SK-N-SH treated with all-trans-retinoic acid at 6 μM for 48 hours (cell line): ENCODE results near the gene MT2A.

Experiments
- ARNTL ChIP-seq: fragments of 450-650 bp; formaldehyde crosslinking; IDR thresholded peaks from 2 replicates; pipeline ENCODE4 v1.5.0; 2020; ENCODE audit warnings: low read depth, mild to moderate bottlenecking, moderate library complexity, borderline replicate concordance
- CSDC2 ChIP-seq: fragments of 250-450 bp; sonication (Bioruptor Pico); IDR thresholded peaks from 2 replicates; pipeline ENCODE4 v1.5.0; 2020; ENCODE audit warnings: mild to moderate bottlenecking, moderate library complexity
- CSRNP3 ChIP-seq: fragments of 250-450 bp; sonication (Bioruptor Pico); IDR thresholded peaks from 2 replicates; pipeline ENCODE4 v1.5.1; 2021; ENCODE audit warnings: mild to moderate bottlenecking, moderate library complexity
- GLIS3 ChIP-seq: fragments of 250-450 bp; sonication (Bioruptor Pico); IDR thresholded peaks from 2 replicates; pipeline ENCODE4 v1.5.0; 2020; ENCODE audit warnings: mild to moderate bottlenecking, moderate library complexity
- ISL1 ChIP-seq: fragments of 250-450 bp; sonication (Bioruptor Pico); IDR thresholded peaks from 2 replicates; pipeline ENCODE4 v2.1.2; 2022; ENCODE audit warnings: mild to moderate bottlenecking, moderate library complexity
- OSR1 ChIP-seq: fragments of 250-450 bp; sonication (Bioruptor Pico); IDR thresholded peaks from 2 replicates; pipeline ENCODE4 v1.8.0; 2022; ENCODE audit warnings: moderate library complexity, mild to moderate bottlenecking, inconsistent platforms
- RARB ChIP-seq: fragments of 250-450 bp; sonication (Bioruptor Pico); IDR thresholded peaks from 2 replicates; pipeline ENCODE4 v1.8.0; 2021; ENCODE audit warnings: mild to moderate bottlenecking, moderate library complexity
- TCF4 ChIP-seq: fragments of 250-450 bp; sonication (Bioruptor Pico); IDR thresholded peaks from 2 replicates; pipeline ENCODE4 v1.8.0; 2021; ENCODE audit warnings: mild to moderate bottlenecking, moderate library complexity, borderline replicate concordance
- TOX ChIP-seq: fragments of 250-450 bp; sonication (Bioruptor Pico); IDR thresholded peaks from 2 replicates; pipeline ENCODE4 v1.8.0; 2021; ENCODE audit warnings: mild to moderate bottlenecking, moderate library complexity, borderline replicate concordance
- TSHZ2 ChIP-seq: fragments of 250-450 bp; sonication (Bioruptor Pico); IDR thresholded peaks from 2 replicates; pipeline ENCODE4 v1.5.0; 2020; ENCODE audit warnings: mild to moderate bottlenecking, moderate library complexity
- ZFP3 ChIP-seq: fragments of 250-450 bp; sonication (Bioruptor Pico); IDR thresholded peaks from 2 replicates; pipeline ENCODE4 v1.5.0; 2020; ENCODE audit warnings: mild to moderate bottlenecking, moderate library complexity
- TF ChIP-seq, protein P1 (sequence below): fragments of 250-450 bp; sonication (Bioruptor Pico); IDR thresholded peaks from 2 replicates; pipeline ENCODE4 v1.5.1; 2020; ENCODE audit warnings: low read depth, mild to moderate bottlenecking, moderate library complexity
- TF ChIP-seq, protein P2 (sequence below): fragments of 250-450 bp; sonication (Bioruptor Pico); IDR thresholded peaks from 2 replicates; pipeline ENCODE4 v1.8.0; 2020; ENCODE audit warnings: mild to moderate bottlenecking, moderate library complexity, borderline replicate concordance

DNA sequence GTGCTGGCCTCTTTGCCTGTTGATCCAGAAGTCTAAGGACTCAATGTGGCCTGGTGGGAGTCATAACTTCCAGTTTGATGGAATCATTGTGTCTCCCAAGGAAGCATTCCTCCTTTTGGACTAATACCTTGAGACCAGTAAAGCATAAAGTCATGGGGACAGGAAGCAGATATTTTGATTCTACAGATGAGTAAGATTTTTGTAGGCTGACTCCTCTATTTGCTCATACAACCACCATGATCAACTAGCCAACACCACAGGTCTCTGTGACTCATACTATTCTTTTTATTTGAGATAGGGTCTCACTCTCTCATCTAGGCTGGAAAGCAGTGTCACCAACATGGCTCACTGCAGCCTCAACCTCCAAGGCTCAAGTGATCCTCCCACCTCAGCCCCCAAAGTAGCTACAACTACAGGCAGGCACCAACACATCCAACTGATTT is 6.2 kb downstream of the MT2A start:
- no peak for TF ChIP-seq RARB (CRISPR knock-in tag)
- no peak for TF ChIP-seq TSHZ2 (CRISPR knock-in tag)
- no peak for TF ChIP-seq OSR1 (CRISPR knock-in tag)
- no peak for TF ChIP-seq ARNTL (CRISPR knock-in tag)
- TF ChIP-seq, protein P1, sequence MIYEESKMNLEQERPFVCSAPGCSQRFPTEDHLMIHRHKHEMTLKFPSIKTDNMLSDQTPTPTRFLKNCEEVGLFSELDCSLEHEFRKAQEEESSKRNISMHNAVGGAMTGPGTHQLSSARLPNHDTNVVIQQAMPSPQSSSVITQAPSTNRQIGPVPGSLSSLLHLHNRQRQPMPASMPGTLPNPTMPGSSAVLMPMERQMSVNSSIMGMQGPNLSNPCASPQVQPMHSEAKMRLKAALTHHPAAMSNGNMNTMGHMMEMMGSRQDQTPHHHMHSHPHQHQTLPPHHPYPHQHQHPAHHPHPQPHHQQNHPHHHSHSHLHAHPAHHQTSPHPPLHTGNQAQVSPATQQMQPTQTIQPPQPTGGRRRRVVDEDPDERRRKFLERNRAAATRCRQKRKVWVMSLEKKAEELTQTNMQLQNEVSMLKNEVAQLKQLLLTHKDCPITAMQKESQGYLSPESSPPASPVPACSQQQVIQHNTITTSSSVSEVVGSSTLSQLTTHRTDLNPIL (CRISPR knock-in tag) = no peak
- TF ChIP-seq, protein P2, sequence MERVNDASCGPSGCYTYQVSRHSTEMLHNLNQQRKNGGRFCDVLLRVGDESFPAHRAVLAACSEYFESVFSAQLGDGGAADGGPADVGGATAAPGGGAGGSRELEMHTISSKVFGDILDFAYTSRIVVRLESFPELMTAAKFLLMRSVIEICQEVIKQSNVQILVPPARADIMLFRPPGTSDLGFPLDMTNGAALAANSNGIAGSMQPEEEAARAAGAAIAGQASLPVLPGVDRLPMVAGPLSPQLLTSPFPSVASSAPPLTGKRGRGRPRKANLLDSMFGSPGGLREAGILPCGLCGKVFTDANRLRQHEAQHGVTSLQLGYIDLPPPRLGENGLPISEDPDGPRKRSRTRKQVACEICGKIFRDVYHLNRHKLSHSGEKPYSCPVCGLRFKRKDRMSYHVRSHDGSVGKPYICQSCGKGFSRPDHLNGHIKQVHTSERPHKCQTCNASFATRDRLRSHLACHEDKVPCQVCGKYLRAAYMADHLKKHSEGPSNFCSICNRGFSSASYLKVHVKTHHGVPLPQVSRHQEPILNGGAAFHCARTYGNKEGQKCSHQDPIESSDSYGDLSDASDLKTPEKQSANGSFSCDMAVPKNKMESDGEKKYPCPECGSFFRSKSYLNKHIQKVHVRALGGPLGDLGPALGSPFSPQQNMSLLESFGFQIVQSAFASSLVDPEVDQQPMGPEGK (CRISPR knock-in tag) = no peak
- TF ChIP-seq CSRNP3 = no peak
- TF ChIP-seq CSDC2 (CRISPR knock-in tag) = no peak
- TF ChIP-seq TCF4 = no peak
- no peak for TF ChIP-seq ZFP3
- no peak for TF ChIP-seq GLIS3 (CRISPR knock-in tag)
- TF ChIP-seq ISL1 (CRISPR knock-in tag) = no peak
- TF ChIP-seq TOX = no peak
